ENCODE data around the gene UGT1A7.

UGT1A7 gene

DNA sequence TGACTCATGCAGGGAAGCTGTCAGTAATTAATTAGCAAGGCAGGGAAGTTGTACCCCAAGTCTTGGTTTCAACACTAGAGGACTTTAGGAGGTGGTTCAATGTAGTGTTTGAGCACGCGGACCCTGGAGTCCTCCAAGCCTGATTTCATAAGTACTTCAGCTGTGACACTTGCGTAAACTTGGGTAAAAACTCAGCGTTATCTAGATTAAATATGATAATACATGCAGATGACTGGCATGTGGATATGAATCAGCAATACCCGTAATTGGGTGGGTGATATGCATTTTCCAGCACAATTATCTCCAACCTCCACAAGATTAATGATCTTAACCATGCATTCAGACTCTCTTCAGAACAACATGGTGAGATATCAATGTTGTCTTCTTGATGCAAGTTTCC, 5.2 kb downstream of the UGT1A7 start:
- no peak overlapping the region for H3K4me3 ChIP-seq (ENCODE audit: insufficient read depth, low read length, poor library complexity, severe bottlenecking)
- H3K27ac ChIP-seq (ENCODE audit: low read depth, low read length): no peak overlapping the region
- H3K9ac ChIP-seq (ENCODE audit: low read length): no peak overlapping the region
- no peaks in the 10 kb centered on the region for H3K9me2 ChIP-seq (replicated peaks; ENCODE audit: insufficient read depth, low read length)
- no peak overlapping the region for H2AFZ ChIP-seq (ENCODE audit: low read depth, low read length, severe bottlenecking)
- no peaks in the 10 kb centered on the region for H3K27me3 ChIP-seq (ENCODE audit: low read length)
- no peaks in the 10 kb centered on the region for H3K79me2 ChIP-seq (ENCODE audit: insufficient read depth, low read length)
- H3K36me3 ChIP-seq (ENCODE audit: low read length): no peaks in the 10 kb centered on the region
- TF ChIP-seq EZH2phosphoT487 (conservative IDR thresholded peaks at IDR 0.05; ENCODE audit: low read length): no peak
- TF ChIP-seq, protein P1, sequence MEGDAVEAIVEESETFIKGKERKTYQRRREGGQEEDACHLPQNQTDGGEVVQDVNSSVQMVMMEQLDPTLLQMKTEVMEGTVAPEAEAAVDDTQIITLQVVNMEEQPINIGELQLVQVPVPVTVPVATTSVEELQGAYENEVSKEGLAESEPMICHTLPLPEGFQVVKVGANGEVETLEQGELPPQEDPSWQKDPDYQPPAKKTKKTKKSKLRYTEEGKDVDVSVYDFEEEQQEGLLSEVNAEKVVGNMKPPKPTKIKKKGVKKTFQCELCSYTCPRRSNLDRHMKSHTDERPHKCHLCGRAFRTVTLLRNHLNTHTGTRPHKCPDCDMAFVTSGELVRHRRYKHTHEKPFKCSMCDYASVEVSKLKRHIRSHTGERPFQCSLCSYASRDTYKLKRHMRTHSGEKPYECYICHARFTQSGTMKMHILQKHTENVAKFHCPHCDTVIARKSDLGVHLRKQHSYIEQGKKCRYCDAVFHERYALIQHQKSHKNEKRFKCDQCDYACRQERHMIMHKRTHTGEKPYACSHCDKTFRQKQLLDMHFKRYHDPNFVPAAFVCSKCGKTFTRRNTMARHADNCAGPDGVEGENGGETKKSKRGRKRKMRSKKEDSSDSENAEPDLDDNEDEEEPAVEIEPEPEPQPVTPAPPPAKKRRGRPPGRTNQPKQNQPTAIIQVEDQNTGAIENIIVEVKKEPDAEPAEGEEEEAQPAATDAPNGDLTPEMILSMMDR (IDR thresholded peaks at IDR 0.05; ENCODE audit: insufficient read depth, low read length, poor library complexity, severe bottlenecking): no peak
- H4K20me1 ChIP-seq (ENCODE audit: low read depth, low read length): no peaks in the 10 kb centered on the region
- no peak overlapping the region for H3K4me2 ChIP-seq (ENCODE audit: low read depth, low read length, poor library complexity, severe bottlenecking)
- H3F3A ChIP-seq (ENCODE audit: insufficient read depth): no peaks in the 10 kb centered on the region
- no peaks in the 10 kb centered on the region for H3K9me3 ChIP-seq (ENCODE audit: insufficient read depth, low read length)

DNA sequence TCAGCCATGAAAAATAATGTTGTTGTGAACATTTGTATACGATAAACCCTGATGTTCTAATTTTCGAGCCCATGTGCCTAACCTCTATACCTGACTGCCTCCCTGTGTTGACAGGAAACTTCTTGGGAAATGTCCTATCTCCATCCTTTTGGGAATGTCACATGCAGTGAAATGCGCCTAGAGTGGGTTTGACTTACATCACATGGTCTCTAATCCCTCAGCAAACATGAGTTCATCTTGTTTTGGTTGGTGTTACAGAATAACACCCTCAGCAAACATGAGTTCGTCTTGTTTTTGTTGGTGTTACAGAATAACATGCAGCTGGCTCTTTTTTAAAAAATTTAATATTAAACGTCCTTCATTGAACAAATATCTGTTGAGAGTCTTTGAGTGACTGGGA, 6.6 kb downstream of the UGT1A7 start:
- H3K4me2 ChIP-seq (ENCODE audit: low read depth, low read length, poor library complexity, severe bottlenecking): no peak overlapping the region
- H3K4me3 ChIP-seq (ENCODE audit: insufficient read depth, low read length, poor library complexity, severe bottlenecking): no peak overlapping the region
- H3K79me2 ChIP-seq (ENCODE audit: insufficient read depth, low read length): no peaks in the 10 kb centered on the region
- H3F3A ChIP-seq (ENCODE audit: insufficient read depth): no peaks in the 10 kb centered on the region
- H3K9me3 ChIP-seq (ENCODE audit: insufficient read depth, low read length): no peaks in the 10 kb centered on the region
- no peak for TF ChIP-seq EZH2phosphoT487 (conservative IDR thresholded peaks at IDR 0.05; ENCODE audit: low read length)
- TF ChIP-seq, protein P1 (IDR thresholded peaks at IDR 0.05; ENCODE audit: insufficient read depth, low read length, poor library complexity, severe bottlenecking): no peak
- no peaks in the 10 kb centered on the region for H3K9me2 ChIP-seq (replicated peaks; ENCODE audit: insufficient read depth, low read length)
- H3K27me3 ChIP-seq (ENCODE audit: low read length): no peaks in the 10 kb centered on the region
- no peak overlapping the region for H2AFZ ChIP-seq (ENCODE audit: low read depth, low read length, severe bottlenecking)
- H3K27ac ChIP-seq (ENCODE audit: low read depth, low read length): no peak overlapping the region
- H4K20me1 ChIP-seq (ENCODE audit: low read depth, low read length): no peaks in the 10 kb centered on the region
- no peaks in the 10 kb centered on the region for H3K36me3 ChIP-seq (ENCODE audit: low read length)
- H3K9ac ChIP-seq (ENCODE audit: low read length): no peak overlapping the region

DNA sequence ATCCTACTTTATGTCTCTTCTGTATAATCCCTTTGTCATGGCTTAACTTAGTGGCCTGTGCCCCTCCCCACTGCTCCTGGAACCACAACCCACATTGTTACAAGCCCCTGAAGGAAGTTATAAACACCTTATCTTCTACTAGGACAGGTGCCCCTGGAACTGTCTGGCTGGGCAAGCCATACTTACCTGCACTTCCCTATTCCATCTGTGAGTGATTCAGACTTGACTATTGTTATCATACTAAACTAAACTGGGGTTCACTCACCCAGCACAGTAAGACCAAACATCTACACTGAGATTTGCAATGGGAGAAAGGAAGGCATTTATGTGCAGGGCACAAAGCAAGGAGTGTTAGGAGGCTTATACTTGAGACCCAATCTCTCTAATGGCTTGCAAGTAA, 7.3 kb downstream of the UGT1A7 start:
- H3K4me3 ChIP-seq (ENCODE audit: insufficient read depth, low read length, poor library complexity, severe bottlenecking): no peak overlapping the region
- H3K27ac ChIP-seq (ENCODE audit: low read depth, low read length): no peak overlapping the region
- no peak overlapping the region for H2AFZ ChIP-seq (ENCODE audit: low read depth, low read length, severe bottlenecking)
- H4K20me1 ChIP-seq (ENCODE audit: low read depth, low read length): no peaks in the 10 kb centered on the region
- no peak overlapping the region for H3K4me2 ChIP-seq (ENCODE audit: low read depth, low read length, poor library complexity, severe bottlenecking)
- H3K79me2 ChIP-seq (ENCODE audit: insufficient read depth, low read length): no peaks in the 10 kb centered on the region
- H3K36me3 ChIP-seq (ENCODE audit: low read length): no peaks in the 10 kb centered on the region
- no peaks in the 10 kb centered on the region for H3K27me3 ChIP-seq (ENCODE audit: low read length)
- no peaks in the 10 kb centered on the region for H3F3A ChIP-seq (ENCODE audit: insufficient read depth)
- no peaks in the 10 kb centered on the region for H3K9me2 ChIP-seq (replicated peaks; ENCODE audit: insufficient read depth, low read length)
- no peaks in the 10 kb centered on the region for H3K9me3 ChIP-seq (ENCODE audit: insufficient read depth, low read length)
- H3K9ac ChIP-seq (ENCODE audit: low read length): no peak overlapping the region
- TF ChIP-seq, protein P1 (IDR thresholded peaks at IDR 0.05; ENCODE audit: insufficient read depth, low read length, poor library complexity, severe bottlenecking): no peak
- no peak for TF ChIP-seq EZH2phosphoT487 (conservative IDR thresholded peaks at IDR 0.05; ENCODE audit: low read length)
